LNCaP clone FGC (cell line): ENCODE results near the gene CPEB4.

Source experiments
- DNase-seq: peaks from one replicate; pipeline ENCODE4 v3.0.0-alpha.2; 2011; ENCODE audit warnings: low read depth
- H3K4me3 ChIP-seq: 2 replicates; pipeline ENCODE4 v1.5.1; 2011; ENCODE audit warnings: mild to moderate bottlenecking, low read depth, low read length, control low read depth
- CTCF ChIP-seq: IDR thresholded peaks from 2 replicates; pipeline ENCODE4 v1.5.1; 2012; ENCODE audit warnings: mild to moderate bottlenecking; ENCODE audit not compliant: control insufficient read depth, insufficient read depth; ENCODE audit errors: extremely low read depth

The CPEB4 gene

GRCh38 chr5:173962436-173962972 lies 74.4 kb downstream of the CPEB4 start:
- no peak for DNase-seq
- H3K4me3 ChIP-seq: no peak overlapping the region
- no peak for TF ChIP-seq CTCF

GRCh38 chr5:173963182-173963838 lies 75.2 kb downstream of the CPEB4 start:
- DNase-seq: no peak
- H3K4me3 ChIP-seq: no peak overlapping the region
- no peak for TF ChIP-seq CTCF

- DNase-seq: no peak
- TF ChIP-seq CTCF: no peak
- H3K4me3 ChIP-seq: no peak overlapping the region
These were observed 75.8 kb downstream of the CPEB4 start for GRCh38 chr5:173963867-173964441.

GRCh38 chr5:173964506-173964905 lies 76.4 kb downstream of the CPEB4 start:
- DNase-seq: no peak
- no peak for TF ChIP-seq CTCF
- H3K4me3 ChIP-seq: no peak overlapping the region

GRCh38 chr5:173967241-173967640 lies 79.1 kb downstream of the CPEB4 start:
- no peak for TF ChIP-seq CTCF
- H3K4me3 ChIP-seq: no peak overlapping the region
- no peak for DNase-seq

GRCh38 chr5:173968154-173968797 lies 80.1 kb downstream of the CPEB4 start:
- TF ChIP-seq CTCF: no peak
- no peak for DNase-seq
- H3K4me3 ChIP-seq: no peak overlapping the region
